Measurements from ENCODE around the gene ACVR1.
"Not testable (repeated sequence)": the region's sequence is repeated elsewhere in the genome, so short reads cannot be mapped to it uniquely, and the experiment has no call there.

Gene ACVR1

DNA sequence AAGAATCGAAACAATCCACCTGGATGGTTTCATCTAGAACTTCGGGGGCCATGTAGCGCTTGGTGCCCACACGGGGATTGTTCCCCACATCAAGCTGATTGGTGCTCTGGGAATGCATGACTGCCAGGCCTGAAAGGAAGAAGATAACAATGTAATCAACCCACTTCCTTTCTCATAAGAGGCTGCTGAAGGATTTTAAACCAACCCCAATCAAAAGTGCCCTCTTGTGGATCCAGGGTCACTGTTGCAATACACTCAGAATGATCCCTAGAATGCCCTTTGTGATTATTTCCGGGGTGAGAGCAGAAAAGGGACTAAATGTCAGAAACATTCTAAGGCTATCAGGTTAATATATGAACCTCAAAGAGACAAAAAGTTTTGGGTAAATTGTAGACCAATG lies 115.2 kb downstream of the ACVR1 start:
- no peak for DNase-seq (ENCODE audit: low read depth in 2 of 2)

DNA sequence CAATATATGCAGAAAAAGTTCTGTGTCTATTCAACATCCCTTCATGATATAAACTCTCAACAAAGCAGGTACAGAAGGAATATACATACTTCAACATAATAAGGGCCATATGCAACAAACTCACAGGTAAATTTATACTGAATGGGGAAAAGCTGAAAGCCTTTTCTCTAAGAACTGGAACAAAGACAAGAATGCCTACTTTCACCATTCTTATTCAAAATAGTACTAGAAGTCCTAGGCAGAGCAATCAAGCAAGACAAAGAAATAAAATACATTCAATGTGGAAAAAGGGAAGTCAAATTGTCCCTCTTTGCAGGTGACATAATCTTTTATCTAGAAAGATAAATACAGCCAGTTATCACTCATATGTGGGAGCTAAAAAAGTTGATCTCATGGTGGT lies 116.3 kb downstream of the ACVR1 start:
- DNase-seq (ENCODE audit: low read depth in 2 of 2) = no peak

DNA sequence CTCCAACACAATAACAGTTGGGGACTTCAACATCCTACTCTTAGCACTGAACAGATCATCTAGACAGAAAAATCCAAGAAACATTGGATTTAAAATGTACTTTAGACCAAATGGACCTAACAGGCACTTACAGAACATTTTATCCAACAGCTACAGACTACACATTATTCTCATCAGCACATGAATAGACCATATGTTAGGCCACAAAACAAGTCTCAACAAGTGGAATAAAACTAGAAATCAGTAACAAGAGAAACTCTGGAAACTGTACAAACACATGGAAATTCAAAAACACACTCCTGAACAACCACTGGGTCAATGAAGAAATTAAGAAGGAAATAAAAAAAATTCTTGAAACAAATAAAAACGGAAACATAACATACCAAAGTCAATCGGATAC lies 117.5 kb downstream of the ACVR1 start:
- DNase-seq (ENCODE audit: low read depth in 2 of 2) = no peak

DNA sequence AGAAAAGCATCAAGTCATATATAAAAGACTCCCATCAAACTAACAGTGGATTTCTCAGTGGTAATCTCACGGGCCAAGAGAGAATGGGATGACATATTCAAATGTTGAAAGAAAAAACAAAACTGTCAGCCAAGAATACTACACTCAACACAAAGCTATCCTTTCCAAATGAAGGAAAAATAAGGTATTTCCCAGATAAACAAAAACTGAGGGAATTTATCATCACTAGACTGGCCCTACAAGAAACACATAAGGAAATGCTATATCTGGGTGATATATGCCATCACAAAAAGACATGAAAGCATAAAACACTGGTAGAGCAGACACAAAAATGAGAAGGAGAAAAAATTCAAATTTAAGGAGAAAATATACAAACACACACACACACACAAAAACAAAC lies 118.6 kb downstream of the ACVR1 start:
- no peak for DNase-seq (ENCODE audit: low read depth in 2 of 2)

DNA sequence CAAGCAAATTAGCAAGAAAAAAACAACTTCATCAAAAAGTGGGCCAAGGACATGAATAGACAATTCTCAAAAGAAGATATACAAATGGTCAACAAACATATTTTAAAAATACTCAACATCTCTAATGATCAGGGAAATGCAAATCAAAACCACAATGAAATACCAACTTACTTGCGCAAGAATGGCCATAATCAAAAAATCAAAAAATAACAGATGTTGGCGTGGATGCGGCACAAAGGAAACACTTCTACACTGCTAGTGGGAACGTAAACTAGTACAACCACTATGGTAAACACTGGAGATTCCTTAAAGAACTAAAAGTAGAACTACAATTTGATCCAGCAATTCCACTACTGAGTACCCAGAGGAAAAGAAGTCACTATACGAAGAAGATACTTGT lies 119.7 kb downstream of the ACVR1 start:
- DNase-seq (ENCODE audit: low read depth in 2 of 2) = not testable (repeated sequence)

DNA sequence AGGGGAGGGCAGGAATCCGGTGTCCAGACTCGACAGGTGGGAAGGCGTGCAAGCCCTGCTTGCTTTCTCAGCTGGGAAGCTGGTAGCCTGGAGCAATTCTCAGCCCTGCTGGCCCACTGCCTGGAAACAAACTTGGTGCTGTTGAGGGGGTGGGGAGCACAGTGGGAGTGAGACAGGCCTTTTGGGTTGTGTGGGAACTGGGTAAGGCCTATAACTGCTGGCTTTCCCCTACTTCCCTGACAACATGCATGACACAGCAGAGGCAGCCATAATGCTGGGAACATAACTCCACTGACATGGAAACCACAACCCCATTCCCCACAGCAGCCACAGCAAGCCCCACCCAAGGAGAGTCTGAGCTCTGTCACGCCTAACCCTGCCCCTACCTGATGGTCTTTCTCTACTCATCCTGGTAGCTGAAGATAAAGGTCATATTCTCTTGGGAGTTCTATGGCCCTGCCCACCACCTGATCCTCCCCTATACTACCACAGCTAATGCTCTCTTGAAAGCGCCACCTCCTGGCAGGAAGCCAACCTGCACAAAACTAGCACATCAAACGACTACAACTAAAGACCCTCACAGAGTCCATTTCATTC lies 124.6 kb downstream of the ACVR1 start:
- DNase-seq (ENCODE audit: low read depth in 2 of 2) = peak in 1 of 2 donors; percentile 18

DNA sequence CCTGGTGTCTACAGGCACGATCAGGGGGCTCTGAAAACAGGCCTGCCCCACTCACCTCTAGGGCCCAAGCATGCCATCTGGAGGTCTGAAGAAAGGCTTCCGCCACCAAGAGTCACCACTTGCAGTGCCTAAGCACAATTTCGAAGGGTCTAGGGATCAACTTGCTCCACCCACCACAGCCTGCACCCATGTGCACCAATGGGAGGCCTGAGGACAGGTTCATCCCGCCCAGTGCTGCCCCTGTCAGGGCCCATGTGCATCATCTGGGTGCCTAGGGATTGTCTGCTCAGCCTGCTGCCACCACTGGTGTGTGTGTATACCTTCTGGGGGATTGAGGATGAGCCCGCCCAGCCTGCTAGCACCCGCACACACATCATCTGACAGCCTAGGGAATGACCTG lies 126.4 kb downstream of the ACVR1 start:
- DNase-seq (ENCODE audit: low read depth in 2 of 2) = no peak

DNA sequence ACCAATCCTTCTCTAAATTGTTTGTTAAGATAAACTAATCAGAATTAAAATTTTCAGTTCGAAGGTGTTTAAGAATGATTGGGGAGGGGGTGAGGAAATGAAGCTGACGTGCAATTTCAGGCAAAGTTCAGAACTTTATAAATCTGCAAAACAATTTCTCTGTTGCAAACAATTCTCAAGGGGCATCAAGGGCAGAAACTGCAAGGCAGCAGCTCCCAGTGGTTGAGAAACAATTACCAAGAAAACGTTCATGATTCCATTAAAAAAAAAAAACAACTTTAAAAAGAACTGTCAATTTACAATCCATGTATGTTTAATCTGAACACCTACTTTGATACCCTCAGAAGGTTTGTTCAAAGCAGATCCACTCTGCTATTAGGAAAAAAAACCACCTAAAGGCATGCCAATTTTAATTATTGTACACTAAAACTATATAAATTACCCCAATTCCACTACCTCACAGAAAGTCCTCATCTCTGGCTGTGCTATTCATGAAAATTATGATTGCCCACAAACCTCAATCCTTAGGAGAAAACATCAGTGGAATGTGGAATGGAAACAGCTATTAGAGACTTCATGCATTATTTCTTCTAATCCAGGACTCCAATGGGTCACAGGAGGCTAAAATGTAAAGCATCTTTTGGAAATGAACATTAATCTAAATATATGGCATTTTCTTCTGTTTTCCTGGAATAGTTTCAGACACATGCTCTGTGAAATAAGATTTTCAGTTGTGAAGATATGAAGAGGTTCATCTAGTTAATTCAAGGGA lies 127.6 kb downstream of the ACVR1 start:
- no peak for DNase-seq (ENCODE audit: low read depth in 2 of 2)

DNA sequence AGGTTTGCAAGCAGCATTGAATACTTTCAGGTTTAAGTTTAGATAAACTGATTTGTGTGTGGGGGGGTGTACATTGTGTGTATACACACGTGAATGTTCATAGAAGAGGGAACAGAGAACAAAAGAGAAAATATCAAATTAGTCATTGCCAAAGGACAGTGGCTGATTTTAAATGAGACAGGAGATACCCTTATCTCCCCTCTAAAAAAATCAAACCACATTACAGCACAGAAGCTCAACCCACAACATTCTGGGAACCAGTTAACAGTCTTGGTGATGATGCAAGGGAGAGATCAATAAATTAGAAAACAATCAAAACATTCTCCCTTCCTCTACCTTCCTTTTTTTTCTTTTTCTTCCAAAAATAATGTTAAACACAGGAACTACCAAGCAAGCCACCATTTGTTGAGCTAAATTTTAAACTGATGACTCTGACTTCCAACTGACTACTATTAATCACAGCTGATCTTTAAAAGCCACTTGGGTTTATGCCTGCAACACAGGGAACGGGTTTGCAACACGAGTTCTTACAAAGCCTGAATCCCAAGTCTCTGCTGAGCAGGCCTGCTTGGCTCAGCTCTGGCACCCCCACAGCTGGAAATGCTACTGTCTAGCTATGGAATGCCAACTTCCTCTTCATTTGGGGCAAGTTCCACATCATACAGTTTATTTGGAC lies 128.3 kb downstream of the ACVR1 start:
- DNase-seq (ENCODE audit: low read depth in 2 of 2) = no peak

DNA sequence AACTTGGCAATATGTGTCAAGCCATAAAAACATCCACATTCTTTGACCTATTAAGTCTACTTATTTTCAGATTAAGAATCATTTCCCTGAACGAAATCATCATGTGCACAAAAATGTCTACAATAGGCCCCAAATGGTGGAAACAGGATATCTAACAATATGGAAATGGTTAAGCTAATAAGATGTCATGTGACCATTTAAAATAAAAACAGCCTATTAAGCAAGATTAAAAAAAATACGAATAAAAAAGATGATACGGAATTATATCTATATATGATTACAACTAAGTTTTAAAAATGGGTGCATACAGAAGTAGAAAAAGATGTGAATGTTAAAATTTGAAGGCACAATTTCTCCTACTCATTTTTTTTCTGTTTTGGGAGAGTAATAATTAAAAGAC lies 128.8 kb downstream of the ACVR1 start:
- no peak for DNase-seq (ENCODE audit: low read depth in 2 of 2)

DNA sequence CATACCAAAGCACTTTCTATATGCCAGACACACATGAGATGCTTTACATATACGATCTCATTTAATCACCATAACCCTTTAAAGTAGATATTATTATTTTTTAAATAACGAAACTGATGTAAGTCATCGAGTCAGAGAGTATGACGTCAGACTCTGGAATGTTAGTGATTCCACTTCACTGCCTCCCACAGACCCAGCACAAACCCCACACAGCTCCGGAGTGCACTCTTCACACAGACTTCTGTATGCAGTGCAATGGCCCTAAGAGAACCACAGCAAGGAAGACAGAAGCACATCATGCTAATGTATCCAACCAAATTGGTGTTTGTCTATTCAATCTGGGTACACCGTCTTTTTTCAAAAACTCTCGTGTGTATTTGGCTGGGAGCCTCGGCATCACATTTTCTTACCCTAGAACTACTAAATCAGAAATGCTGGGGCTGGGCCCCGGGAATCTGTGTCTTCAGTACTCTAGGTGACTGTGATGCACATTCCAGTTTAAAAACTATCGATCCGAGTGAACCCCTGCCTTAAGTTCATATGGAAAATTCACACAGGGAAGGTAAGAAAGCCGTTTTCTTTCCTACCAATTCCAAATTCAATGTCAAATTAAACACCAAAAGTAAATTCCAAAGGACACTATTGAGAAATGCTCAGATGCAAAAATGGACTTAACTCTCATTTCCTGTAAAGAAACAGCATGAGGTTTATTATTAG lies 129.7 kb downstream of the ACVR1 start:
- DNase-seq (ENCODE audit: low read depth in 2 of 2) = no peak

DNA sequence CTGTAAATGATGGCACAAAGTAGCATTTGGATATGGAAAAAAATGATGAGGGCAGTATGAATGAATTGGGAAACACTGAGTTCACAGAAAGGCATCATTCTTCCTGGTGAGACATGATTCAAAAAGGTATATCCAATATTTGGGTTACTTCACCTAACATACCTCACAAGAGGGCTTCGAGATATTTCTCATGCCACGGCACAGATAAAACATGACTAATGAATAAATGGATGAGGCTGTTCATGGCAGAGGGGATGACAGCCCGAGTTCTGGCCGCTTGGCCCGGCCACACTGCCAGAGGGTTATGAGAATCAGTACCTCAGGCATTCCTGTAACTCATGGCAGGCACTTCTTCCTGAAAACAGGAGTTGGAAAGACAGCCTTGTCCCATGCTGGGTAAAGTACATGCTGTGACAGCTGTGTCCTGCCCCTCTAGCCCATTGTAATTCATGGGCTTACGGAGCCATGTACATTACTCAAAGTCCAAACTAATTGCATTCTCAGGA lies 131.5 kb downstream of the ACVR1 start:
- DNase-seq (ENCODE audit: low read depth in 2 of 2) = no peak

DNA sequence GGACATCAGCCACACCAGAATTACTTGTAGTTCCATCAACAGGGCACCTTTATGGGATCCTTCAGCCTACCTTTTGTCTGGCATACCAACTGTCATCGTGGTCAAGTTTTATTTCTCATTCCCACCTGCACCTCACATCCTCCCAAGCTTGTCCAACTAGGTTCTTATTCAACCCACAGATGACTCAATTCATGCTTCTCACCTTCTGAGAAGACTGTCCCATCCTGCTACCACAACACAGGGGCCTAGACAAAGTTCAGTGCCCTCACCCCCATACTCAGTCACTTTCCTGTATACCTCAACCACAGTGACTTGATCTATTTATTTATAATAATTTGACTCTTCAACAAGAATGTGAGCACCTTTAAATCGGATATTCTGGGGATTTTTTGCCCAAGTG lies 133.1 kb downstream of the ACVR1 start:
- no peak for DNase-seq (ENCODE audit: low read depth in 2 of 2)

DNA sequence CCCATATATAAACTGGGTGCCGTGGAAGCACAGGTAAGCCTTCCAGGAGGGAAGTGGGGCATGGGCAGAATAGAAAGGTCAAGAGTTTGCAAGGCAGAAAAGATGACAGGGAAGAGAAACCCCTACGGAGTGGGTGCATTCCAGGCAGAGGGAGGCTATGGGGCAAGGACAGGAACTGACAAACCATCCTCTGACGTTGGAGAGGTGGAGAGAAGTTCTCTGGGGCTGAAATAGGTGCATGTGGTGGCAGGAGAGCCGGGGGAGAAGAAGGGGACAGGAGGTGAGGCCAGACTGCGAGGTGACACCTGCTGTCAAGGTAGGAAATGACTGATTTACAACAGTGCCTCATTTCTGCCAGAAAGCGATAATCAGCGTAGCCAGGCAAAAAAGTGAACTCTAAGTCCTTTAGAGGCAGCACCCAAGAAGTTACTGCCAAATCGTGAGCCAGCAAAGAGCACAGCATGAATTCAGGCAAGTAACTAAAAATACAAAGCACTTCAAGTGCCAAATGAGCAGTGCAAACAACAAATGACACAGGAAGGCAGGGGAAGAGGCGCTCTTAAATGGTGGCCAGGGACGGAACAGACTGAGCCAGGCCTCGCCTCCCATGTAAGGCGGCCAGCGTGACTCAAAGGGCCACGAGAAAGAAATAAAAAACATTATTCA lies 134.2 kb downstream of the ACVR1 start:
- DNase-seq (ENCODE audit: low read depth in 2 of 2) = no peak

DNA sequence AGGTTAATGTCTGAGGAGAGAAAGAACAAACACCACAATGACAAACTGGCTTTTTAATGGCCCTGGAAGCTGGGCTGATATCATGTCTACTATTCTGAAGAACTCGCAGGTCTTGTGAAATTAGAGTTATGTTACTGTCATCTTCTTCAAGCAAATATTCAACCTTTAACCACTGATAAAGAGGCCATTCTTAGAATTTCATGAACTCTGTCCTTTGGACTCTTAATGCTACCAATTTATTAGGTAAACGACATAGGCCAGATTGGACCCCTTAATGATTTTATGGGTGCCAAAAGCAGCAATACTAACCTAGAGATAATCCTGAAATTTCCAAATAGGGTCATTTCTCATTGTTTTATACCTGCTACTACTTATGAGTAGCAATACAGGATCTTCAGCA lies 138.5 kb downstream of the ACVR1 start:
- no peak for DNase-seq (ENCODE audit: low read depth in 2 of 2)

DNA sequence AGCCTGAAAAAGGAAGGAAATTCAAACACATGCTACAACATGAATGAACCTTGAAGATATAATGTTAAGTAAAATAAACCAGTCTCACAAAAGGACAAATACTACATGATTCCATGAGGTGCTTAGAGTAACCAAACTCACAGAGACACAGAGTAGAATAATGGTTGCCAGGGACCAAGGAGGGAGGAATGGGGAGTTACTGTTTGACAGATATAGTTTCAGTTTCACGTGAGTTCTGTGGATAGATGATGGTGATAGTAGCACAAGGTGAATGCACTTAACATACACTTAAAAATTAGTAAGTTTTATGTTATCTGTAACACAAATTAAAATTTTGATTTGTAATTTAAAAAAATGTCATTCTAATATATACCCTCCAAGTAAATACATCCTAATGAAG lies 140.6 kb downstream of the ACVR1 start:
- DNase-seq (ENCODE audit: low read depth in 2 of 2) = no peak

DNA sequence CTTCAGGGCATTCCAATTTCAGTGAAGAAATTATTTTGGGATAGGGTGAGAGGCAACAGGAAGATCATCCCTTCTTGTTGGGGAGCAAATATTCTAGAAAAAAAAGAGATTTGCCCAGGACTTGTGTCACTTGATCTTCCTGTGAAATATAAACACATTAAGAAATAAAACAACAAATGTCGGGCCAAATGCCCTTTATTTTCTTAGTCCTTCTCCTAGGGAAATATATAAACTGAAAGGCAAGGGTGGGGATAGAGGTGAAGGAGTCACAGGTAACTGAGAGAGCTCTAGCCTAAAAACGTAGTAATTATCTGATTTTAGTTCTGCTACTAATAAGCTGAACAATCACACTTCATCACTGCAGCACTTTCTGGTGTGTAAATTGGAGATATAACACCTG lies 142.9 kb downstream of the ACVR1 start:
- DNase-seq (ENCODE audit: low read depth in 2 of 2) = no peak

DNA sequence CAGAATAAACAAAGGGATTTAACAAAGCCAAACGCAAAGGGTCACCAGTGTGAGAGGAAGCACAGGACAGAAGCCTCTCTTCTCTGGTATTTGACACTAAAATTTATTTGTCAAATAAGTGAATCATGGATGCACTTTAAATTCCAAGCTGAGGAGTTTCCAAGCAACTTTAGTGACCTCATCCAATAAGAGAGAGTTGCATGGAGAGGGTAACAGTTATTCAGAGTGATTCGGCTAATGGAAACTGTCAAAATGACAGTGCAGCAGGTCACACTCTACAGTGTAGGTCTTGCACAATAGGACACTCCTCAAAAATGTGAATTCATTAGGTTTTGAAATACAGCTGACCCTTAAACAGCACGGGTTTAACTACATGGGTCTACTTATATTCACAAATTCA lies 143.5 kb downstream of the ACVR1 start:
- DNase-seq (ENCODE audit: low read depth in 2 of 2) = no peak

DNA sequence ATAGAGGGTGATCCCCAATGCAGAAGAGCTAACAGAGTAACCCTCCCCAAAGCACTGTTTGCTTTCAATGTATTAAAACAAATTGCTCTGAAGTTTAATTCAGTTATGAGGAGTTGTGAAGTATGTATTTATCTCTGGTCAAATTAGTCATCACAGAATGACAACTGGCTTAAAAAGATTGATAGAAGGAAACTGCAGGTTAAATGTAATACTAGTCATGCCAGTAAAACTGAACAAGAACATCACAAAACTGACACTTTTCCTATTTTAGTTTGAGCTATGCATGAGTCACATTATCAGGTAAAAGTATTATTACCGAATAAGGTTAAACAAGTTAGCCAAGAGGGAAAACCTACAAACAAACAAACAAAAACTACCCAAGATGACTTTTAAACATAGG lies 148.4 kb downstream of the ACVR1 start:
- DNase-seq (ENCODE audit: low read depth in 2 of 2) = no peak

DNA sequence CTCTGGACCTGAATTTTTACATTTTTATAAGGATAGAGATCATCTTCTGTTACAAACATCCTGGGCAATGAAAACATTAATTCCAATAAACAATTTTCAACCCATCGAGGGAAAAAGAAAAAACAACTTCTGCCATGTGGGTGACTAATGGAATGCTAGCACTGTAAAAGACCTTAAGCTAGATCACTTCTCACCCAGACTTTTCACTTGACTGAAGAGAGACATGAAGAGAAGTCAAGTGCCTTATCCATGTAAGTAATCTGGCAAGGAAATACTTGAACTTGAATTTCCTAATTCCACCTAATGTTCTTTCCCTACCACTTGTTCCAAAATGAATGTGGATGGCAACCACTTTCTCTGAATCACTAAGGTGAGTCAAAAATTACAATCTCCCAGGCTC lies 149.2 kb downstream of the ACVR1 start:
- no peak for DNase-seq (ENCODE audit: low read depth in 2 of 2)

DNA sequence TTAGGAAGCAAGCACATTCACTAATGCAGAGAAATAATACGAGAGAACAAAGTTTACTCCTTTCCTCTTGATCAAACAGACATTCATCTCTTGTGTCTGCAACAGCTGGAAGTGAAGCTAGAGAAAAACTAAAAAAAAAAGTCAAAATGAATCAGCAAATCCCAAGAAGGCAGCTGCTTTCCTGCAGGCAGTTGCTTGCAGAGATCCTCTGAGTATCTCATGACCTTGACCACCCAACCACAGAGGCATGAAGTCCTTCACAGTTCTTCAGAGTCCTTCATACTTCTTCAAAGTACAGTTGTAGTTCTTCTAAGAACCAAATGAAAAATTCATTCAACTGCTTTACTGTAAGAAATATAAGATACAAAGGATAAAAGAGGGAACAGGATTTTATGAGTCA lies 150.3 kb downstream of the ACVR1 start:
- no peak for DNase-seq (ENCODE audit: low read depth in 2 of 2)

Measured in stimulated activated CD8-positive, alpha-beta memory T cell treated with anti-CD3 and anti-CD28 coated beads, Interleukin-2, amount 100 ng/mL, for 48 hours (primary cell).